Jurkat, Clone E6-1 (cell line): ENCODE results near the gene SIX3.

Source experiments
- DNase-seq: peaks from one replicate; pipeline ENCODE4 v3.0.0-alpha.2; 2011; ENCODE audit warnings: low read depth, low spot score
- H3K4me3 ChIP-seq: 2 replicates; pipeline ENCODE4 v1.5.1; 2011; ENCODE audit warnings: mild to moderate bottlenecking, low read length, control low read depth, moderate library complexity

The SIX3 gene

DNA sequence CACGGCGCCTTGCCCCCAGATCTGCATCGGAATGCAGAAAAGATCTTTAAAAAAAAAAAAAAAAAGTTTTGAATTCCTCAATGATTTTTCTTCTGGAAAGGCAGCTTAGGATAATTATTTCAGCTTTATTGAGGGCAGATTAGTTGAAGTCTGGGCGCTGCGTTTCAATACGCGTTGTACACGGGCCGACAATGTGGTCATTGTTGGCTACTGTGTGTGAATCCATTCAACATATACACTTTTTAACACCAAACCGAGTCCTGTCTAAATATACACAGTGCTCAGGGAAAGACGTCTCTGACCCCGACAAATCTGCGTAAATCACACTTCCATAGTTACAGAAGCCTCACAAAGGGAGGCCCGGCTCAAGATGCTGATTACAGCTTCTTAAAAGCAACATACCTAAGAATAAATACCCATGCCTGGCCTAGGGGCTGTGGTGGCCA lies 1.4 kb upstream of the SIX3 start:
- no peak overlapping the region for H3K4me3 ChIP-seq
- no peak for DNase-seq

- DNase-seq, result no peak
- peak overlapping the region; percentile 61 for H3K4me3 ChIP-seq
Measured at GRCh38 chr2:44940732-44941464, 604 bp upstream of the SIX3 start.

- peak overlapping the region; percentile 61 for H3K4me3 ChIP-seq
- DNase-seq, result peak; percentile 22
Measured at GRCh38 chr2:44942304-44943030, 965 bp downstream of the SIX3 start.

DNA sequence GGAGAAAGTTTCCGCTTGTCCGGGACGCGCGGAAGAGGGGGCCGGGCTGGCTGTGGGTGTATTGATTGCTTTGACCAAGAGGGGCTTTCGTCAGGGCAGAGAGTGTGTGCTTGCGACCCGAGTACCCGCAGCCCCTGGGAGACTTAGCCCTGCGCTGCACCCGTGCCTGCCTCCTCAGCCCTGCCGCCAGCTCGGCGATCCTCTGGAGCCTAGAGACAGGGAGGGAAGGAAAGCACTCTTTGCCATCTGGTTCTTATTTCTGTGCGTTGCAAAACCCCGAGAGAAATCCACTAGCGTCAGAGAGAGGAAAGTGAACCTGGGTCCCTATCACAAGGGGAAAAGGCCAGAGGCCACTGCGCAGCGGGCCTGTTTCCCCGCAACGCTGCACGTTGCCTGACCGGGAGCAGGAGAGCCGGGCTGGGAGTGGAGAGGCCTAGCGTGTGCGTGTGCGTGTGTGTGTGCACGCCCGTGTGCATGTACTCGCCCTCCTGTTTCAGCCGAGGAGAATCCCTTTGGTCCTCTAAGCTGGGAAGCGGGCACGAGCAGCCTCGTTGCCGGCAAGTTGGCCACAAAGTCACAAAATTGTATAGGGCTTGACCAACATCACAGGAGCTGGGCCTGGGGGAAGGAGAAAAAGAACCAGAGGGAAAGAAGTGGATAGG lies 1.7 kb downstream of the SIX3 start:
- no peak overlapping the region for H3K4me3 ChIP-seq
- no peak for DNase-seq

GRCh38 chr2:44943693-44944101 lies 2.2 kb downstream of the SIX3 start:
- H3K4me3 ChIP-seq, result no peak overlapping the region
- DNase-seq, result no peak

DNA sequence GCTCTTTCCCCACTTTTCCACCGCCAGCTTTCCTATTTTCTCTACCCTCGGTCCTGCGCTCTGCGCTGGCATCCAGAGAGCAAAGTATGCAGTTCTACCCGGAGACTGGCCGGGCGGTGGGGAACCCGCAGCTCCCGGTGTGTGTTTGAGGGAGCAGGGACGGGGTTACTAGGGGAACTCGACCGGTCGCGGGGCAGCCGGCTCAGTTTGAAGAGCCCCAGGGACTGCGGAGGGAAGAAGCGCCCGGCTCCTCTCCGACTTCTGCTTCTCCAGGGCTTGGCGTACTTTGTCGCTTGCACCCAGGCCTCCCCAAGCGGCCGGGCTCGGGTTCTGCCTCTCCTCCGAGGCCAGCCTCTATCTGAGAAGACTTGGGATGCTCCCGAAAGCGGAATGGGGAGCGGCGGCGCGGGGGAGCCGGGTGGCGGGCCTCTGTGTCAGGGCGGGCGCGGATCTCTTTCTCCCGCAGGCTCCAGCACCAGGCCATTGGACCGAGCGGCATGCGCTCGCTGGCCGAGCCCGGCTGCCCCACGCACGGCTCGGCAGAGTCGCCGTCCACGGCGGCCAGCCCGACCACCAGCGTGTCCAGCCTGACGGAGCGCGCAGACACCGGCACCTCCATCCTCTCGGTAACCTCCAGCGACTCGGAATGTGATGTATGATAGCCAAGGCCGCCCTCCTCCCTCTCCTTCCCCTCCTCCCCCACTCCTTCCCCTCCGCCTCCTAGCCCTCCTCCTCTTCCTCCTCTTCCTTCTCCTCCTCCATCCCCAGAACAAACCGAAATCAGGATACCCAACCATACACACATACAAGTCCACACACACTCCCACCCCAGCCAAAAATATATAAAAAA lies 2.8 kb downstream of the SIX3 start:
- no peak for DNase-seq
- H3K4me3 ChIP-seq, result no peak overlapping the region

DNA sequence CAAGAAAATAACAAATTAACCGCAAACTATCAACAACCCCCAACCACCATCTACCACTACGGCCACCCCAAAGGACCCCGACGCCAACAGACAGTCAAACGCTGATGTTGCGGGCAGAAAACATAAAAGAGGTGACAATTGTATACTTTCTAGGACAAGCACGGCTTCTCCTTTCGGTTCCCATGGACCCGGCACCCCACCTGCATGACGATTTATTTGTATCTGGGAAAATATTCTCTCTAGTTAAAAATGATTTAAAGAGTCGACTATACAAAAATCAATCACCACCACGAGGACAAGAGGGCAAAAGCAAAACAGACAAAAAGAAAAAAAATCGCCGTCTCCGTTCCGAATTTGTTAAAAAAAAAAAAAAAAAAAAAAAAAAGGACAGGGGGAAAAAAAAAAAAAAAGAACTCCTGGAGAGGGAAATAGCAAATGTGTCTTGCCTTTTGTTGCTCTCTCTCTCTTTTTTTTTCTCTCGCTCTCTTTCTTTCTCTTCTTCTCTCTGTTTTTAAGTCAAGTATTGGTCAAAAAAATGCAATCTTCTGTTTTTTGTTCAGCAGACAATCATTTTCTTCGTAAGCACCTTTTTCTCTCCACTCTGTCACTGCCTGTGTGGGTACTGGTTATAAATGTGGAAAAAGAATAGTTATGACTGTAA lies 3.6 kb downstream of the SIX3 start:
- no peak overlapping the region for H3K4me3 ChIP-seq
- DNase-seq, result no peak

DNA sequence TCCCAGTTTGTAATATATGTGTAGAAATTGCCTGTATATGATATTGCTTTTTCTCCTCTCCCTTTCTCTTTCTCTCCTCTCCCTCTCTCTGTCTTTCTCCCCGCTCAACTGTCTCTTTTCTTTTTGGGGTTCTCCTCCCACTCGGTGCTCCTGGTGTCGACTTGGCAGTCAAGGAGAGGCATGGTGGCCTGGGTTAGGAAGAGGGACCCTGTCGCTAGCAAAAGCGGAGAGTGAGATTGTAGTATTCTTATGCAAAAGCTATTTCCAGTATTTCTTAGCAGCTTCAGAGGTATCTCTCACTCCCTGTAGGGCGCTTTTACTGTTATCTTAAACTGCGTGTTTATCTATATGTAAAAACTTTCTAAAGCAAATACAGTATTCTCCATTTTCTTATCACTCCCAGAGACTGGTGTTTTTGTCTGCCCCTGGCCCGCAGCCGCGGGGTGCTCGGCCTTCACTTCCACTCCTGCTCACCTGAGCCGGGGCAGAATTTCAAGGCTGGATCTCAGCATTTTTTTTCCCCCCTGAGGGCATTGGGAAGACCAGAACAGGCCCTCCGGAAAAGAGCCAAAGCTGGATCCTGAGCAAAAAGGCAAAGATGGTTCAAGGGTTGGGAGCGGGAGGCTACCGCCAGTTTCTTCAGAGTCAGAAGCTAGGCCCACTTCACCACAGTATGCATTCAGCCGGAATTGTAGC lies 4.3 kb downstream of the SIX3 start:
- H3K4me3 ChIP-seq, result no peak overlapping the region
- DNase-seq, result no peak

- no peak overlapping the region for H3K4me3 ChIP-seq
Measured at GRCh38 chr2:44946372-44947027, 5.0 kb downstream of the SIX3 start.

GRCh38 chr2:44947028-44947375 lies 5.5 kb downstream of the SIX3 start:
- DNase-seq, result no peak
- no peak overlapping the region for H3K4me3 ChIP-seq

More at GRCh38 chr2:44946372-44947027, 5.0 kb downstream of the SIX3 start:
- no peak for DNase-seq

GRCh38 chr2:44948565-44949328 lies 7.2 kb downstream of the SIX3 start:
- no peak overlapping the region for H3K4me3 ChIP-seq
- no peak for DNase-seq

DNA sequence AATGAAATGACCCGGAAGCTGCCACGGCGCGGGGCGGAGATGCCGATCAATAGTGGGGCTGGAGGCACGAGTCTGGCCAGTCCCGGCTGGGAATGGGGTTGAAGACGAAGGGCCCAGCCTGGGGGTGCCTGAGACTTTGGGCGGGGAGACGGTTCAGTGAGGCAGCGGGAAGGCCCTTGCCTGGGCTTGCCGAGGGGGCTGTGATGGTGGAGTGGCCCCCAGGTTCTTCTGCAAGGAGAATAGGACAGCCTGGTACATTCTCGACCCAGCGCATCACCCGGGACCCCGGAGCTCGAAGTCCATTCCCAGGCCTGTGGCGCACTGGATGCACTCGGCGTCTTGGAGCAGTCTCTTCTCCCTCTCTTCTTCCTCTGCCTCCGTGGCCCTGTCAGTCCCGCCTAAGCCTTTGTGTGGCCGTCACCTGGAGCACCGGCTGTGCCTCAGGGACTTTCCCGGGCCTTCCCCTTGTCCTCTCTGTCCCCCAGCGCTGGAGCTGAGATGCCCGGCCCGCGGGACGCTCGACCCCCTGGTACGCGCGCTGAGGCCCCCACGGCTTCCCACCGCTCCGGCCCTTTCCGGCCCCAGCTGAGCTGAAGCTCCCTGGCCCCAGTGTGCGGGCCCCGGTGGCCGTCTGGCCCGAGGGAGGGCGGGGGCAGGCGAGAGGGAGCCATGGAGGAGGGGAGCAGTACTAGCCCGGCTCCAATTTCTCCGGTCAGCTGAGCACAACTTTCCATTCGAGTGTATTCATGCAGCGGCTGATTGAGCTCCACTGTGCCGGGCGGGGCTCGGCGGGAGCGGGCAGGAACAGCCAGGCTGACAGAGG lies 8.0 kb downstream of the SIX3 start:
- no peak for DNase-seq
- no peak overlapping the region for H3K4me3 ChIP-seq

- DNase-seq, result no peak
- no peak overlapping the region for H3K4me3 ChIP-seq
Measured at GRCh38 chr2:44950646-44951045, 9.1 kb downstream of the SIX3 start.

GRCh38 chr2:44951124-44951523 lies 9.6 kb downstream of the SIX3 start:
- H3K4me3 ChIP-seq, result no peak overlapping the region
- no peak for DNase-seq

DNA sequence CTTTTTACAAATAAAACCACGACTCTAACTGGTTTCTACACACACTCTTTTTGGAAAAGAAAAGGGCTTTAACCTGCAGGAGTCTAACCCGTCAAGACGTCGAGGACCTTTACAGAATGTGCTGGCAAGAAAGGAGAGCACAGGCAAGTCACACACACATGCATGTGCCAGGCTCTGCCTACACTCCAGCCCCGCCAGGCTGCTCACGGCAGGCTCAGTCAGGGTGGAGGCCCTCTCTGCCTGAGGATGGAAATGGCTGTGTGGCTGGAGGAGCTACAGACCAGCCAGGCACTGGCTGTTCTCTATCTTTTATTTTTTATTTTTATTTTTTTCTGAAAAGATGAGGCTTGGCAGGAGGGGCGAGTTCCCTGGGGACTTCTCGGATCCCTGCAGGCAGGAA lies 10.2 kb downstream of the SIX3 start:
- H3K4me3 ChIP-seq, result no peak overlapping the region
- DNase-seq, result no peak

DNA sequence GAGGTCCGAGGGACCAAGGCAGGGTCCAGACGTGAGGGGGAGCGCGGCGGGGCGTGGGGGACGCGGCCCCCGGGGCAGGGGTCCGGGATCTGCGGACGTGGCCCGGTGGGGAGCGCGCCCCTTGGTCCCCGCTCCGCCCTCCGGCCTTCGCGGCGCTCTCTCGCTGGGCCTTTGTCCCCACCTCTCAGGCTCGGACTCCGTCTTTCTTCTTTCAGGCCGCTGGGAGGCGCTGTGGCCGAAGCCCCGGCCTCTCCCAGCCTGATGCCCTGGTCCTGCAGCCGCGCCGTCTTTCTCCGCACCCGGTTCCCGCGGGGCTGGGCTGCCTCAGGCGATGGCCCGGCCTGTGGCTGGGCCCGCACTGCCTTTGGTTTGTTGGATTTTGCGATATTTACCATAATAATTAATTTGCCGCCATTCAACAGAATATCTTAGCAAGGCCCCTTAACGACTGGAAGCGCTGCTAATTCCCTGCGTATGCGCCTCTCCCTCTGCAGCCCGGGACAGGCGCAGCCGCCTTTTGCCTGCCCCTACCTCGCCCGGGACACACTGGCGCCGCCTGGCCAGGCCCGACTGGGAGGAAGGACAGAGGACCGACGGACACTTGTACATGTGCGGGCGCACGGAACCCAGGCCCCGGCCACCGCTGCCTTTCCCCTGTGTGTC lies 10.8 kb downstream of the SIX3 start:
- DNase-seq, result no peak
- no peak overlapping the region for H3K4me3 ChIP-seq
